Fibroblast of mammary gland (primary cell): ENCODE data around the gene TMEM60.

Experiments used
- DNase-seq: peaks from one replicate; pipeline ENCODE4 v3.0.0-alpha.2; 2010; ENCODE audit warnings: low read depth
- H3K4me3 ChIP-seq: 2 replicates; pipeline ENCODE4 v1.5.1; 2011; ENCODE audit warnings: low read depth, mild to moderate bottlenecking, low read length, moderate library complexity; ENCODE audit not compliant: control insufficient read depth
- CTCF ChIP-seq: conservative IDR thresholded peaks from 2 replicates; pipeline ENCODE4 v1.5.1; 2011; ENCODE audit warnings: low read depth, low read length, inconsistent platforms; ENCODE audit not compliant: control insufficient read depth, insufficient read depth

Gene TMEM60

GRCh38 chr7:77826300-77826699 is 28.1 kb upstream of the TMEM60 start:
- no peak for TF ChIP-seq CTCF
- no peak for DNase-seq
- H3K4me3 ChIP-seq, result no peak overlapping the region

GRCh38 chr7:77825131-77825530 is 26.9 kb upstream of the TMEM60 start:
- DNase-seq, result no peak
- no peak overlapping the region for H3K4me3 ChIP-seq
- TF ChIP-seq CTCF, result no peak

GRCh38 chr7:77824636-77825035 is 26.4 kb upstream of the TMEM60 start:
- no peak overlapping the region for H3K4me3 ChIP-seq
- DNase-seq, result no peak
- TF ChIP-seq CTCF, result no peak

GRCh38 chr7:77823787-77824186 is 25.6 kb upstream of the TMEM60 start:
- no peak overlapping the region for H3K4me3 ChIP-seq
- no peak for TF ChIP-seq CTCF

GRCh38 chr7:77822269-77822668 is 24.0 kb upstream of the TMEM60 start:
- no peak for TF ChIP-seq CTCF
- no peak overlapping the region for H3K4me3 ChIP-seq
- DNase-seq, result no peak

More at GRCh38 chr7:77823787-77824186, 25.6 kb upstream of the TMEM60 start:
- no peak for DNase-seq

GRCh38 chr7:77820967-77821366 is 22.7 kb upstream of the TMEM60 start:
- H3K4me3 ChIP-seq, result no peak overlapping the region
- no peak for DNase-seq
- no peak for TF ChIP-seq CTCF

- H3K4me3 ChIP-seq, result no peak overlapping the region
- TF ChIP-seq CTCF, result no peak
- DNase-seq, result no peak
Measured at GRCh38 chr7:77819021-77819420, 20.8 kb upstream of the TMEM60 start.
